Activated T-helper 1 cell treated with anti-CD3 and anti-CD28 coated beads, Interleukin-12 subunit alpha, Interleukin-12 subunit beta, Interleukin-2, Interleukin-4 antibody, amounts not matched to agents 30 ng/mL and 10 ng/mL and 1 ng/mL, durations not matched to agents 14 hours and 24 hours and 36 hours (primary cell): ENCODE measurements around the gene ANO6. TPM values are rescaled to one million over a fixed set of nuclear protein-coding genes. Genes with fewer than 3 reads are reported as not detected.
"Not testable (repeated sequence)": the region's sequence is repeated elsewhere in the genome, so short reads cannot be mapped to it uniquely, and the experiment has no call there.

Experiments
- DNase-seq: peaks from one replicate; pipeline ENCODE4 v3.0.0; 2021; ENCODE audit warnings: low spot score
- H3K27ac Mint-ChIP-seq: one replicate; pipeline ENCODE4 v1.8.0; 2021; ENCODE audit warnings: mild to moderate bottlenecking, mixed read lengths
- H3K27me3 Mint-ChIP-seq: one replicate; pipeline ENCODE4 v1.8.0; 2022; ENCODE audit warnings: mild to moderate bottlenecking, moderate library complexity, mixed read lengths; ENCODE audit not compliant: insufficient read depth
- H3K36me3 Mint-ChIP-seq: one replicate; pipeline ENCODE4 v1.8.0; 2021; ENCODE audit warnings: low read depth, mixed read lengths
- H3K4me1 Mint-ChIP-seq: one replicate; pipeline ENCODE4 v1.8.0; 2021; ENCODE audit warnings: low read depth, mixed read lengths
- H3K4me3 Mint-ChIP-seq: one replicate; pipeline ENCODE4 v1.8.0; 2021; ENCODE audit warnings: mild to moderate bottlenecking, moderate library complexity, mixed read lengths
- H3K9me3 Mint-ChIP-seq: one replicate; pipeline ENCODE4 v1.8.0; 2021; ENCODE audit warnings: mixed read lengths
- intact Hi-C: fragments of 100-400 bp; cut with micrococcal nuclease; formaldehyde crosslinking; loops from one replicate; pipeline ENCODE4 v1.15.1; 2024
- total RNA-seq: library from RNA; stranded (reverse); gene quantifications from 2 replicates; pipeline ENCODE4 v1.2.3, GENCODE V29; 2022

The ANO6 gene
- total RNA-seq, 1 donor from 2014 or later: 21.7 TPM

DNA sequence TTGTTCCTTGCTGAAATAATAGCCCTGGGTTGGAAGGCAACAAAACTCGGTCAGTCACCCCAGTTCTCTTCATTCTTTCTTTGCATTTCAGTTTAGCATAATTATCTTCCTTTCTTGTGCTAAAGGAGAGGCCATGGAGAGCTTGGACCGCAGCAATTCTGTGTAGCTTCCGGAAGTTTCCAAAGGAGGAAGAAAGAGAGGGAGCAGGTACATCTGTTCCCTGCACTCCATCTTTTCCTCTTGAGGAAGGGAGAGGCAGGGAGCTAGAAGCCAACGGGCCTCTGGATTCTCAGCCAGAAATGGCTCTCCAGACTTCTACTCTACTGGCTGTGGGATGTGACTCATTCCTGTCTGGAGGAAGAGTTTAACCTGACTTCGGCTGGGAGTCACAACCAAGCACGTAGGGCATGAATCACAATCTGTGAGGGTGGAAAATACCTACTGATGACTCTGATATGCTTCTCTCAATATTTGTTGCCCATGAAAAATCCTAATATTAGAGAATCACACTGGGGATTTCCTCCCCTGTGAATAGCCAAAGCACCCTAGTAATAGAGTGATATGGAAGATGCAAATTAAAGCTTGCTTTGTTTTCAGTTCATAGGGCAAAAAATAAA lies 17.0 kb downstream of the ANO6 start:
- peaks cover 52% of the 10 kb centered on the region for H3K4me1 Mint-ChIP-seq
- peaks cover 7% of the 10 kb centered on the region for H3K9me3 Mint-ChIP-seq
- intact Hi-C loops: loop anchor here (1.0 kb wide), 1 partner anchor 18 kb away; no protein-coding TSS in a partner anchor
- no peak for DNase-seq
- peaks cover 6% of the 10 kb centered on the region for H3K36me3 Mint-ChIP-seq
- H3K27ac Mint-ChIP-seq: no peak overlapping the region
- no peaks in the 10 kb centered on the region for H3K27me3 Mint-ChIP-seq
- H3K4me3 Mint-ChIP-seq: no peak overlapping the region

DNA sequence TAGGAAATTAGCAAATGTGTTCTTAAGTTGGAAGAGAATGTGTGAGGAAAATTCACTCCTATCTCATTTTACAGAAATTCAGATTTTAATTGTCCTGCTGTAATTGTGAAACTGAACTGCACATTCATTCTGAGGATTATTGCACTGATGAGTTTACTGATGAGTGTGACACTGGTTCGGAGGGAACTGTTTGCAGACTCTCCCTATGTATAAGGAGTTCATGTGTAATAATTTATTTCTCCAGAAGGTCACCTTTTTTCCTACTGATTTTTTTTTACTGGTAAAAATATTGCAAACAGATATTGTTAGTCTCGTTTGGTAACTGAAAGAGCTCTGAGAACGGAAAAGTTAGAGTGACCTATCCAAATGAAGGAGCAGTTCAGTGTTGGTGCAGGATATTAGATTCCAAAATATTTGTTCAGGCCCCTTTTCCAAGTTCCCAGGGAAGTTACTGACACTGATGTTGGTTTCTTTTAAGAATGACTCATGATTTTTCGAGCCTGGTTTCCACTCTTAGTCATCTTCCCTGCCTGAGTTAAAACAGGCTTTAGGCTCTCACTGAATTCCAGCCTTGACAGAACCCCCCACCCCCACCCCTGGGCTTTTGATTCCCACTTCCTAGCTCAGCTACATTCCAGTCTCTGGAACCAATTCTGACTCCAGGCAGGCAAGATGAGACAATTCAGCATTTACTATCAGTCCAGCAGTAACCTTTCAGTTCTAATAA lies 18.4 kb downstream of the ANO6 start:
- Mint-ChIP-seq H3K4me3 (no peak overlapping the region), H3K9me3 (peaks cover 7% of the 10 kb centered on the region), H3K4me1 (peaks cover 46% of the 10 kb centered on the region), H3K36me3 (peaks cover 9% of the 10 kb centered on the region), H3K27me3 (no peaks in the 10 kb centered on the region), H3K27ac (peak overlapping the region; percentile 57)
- DNase-seq: no peak
- intact Hi-C loops: no loop called here

DNA sequence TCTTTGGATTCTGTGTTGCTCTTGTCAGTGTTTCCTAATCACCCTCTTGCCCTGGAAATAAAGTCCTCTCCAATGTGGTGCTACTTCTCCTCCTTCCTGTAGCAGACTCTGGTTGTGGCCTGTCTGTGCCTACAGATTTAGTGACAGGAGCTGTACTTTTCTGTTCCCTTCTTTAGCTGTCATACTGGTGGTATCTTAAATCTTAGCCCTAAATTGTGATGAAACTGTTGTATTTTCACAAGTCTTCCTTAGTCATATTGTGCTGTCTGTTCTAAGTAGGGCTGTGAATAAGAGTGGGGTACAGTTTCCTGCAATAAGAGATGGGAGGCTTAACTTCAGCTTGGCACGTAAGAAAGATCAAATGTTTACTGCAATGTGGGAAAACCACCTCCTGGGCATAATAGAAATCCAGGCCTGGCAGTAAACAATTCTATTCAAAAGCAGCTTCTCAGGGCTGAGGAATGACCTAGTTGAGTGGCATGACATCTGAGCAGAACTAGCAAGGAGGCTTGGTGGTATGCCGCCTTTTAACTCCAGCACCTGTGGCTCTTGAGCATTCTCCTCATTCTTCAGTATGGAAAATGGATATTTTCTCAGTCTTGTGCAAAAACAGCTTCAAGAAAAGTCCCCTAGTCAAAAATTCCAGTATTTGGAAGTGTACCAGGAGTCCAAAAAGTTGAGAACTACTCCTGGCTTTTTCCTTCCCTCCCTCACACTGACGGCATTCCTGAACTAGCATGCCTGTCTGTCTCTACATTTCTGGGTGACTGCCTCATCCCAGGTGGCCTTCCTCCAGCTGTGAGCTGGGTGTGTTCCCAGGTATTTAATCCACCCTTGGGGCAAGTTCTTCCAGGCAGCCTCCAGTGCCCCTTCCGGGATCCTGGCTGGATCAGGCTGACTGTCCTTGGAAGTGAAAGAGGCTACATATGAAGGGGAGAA lies 19.5 kb downstream of the ANO6 start:
- Mint-ChIP-seq H3K27ac (peak overlapping the region; percentile 57), H3K27me3 (no peaks in the 10 kb centered on the region), H3K9me3 (peaks cover 7% of the 10 kb centered on the region), H3K4me1 (peaks cover 52% of the 10 kb centered on the region), H3K36me3 (peaks cover 11% of the 10 kb centered on the region), H3K4me3 (peak overlapping the region; percentile 4)
- no peak for DNase-seq
- intact Hi-C loops: no loop called here

DNA sequence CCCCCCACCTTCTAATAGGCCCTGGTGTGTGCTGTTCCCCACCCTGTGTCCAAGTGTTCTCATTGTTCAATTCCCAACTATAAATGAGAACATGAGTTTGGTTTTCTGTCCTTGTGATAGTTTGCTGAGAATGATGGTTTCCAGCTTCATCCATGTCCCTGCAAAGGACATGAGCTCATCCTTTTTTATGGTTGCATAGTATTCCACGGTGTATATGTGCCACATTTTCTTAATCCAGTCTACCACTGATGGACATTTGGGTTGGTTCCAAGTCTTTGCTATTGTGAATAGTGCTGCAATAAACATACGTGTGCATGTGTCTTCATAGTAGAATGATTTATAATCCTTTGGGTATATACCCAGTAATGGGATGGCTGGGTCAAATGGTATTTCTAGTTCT lies 20.5 kb downstream of the ANO6 start:
- H3K27me3 Mint-ChIP-seq, DNase-seq, H3K4me3 Mint-ChIP-seq, intact Hi-C loops, H3K9me3 Mint-ChIP-seq, H3K27ac Mint-ChIP-seq: not testable (repeated sequence)
- H3K4me1 Mint-ChIP-seq: peaks cover 57% of the 10 kb centered on the region
- peaks cover 13% of the 10 kb centered on the region for H3K36me3 Mint-ChIP-seq

DNA sequence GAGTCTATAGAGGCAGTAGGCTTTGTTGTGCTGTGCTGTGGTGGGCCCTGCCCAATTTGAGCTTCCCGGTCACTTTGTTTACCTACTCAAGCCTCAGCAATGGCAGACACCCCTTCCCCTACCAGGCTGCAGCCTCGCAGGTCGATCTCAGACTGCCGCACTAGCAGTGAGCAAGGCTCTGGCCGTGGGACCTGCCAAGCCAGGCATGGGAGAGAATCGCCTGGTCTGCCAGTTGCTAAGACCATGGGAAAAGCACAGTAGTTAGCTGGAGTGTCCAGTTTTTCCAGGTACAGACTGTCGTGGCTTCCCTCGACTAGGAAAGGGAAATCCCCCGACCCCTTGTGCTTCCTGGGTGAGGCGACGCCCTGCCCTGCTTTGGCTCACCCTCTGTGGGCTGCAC lies 26.3 kb downstream of the ANO6 start:
- no peak for DNase-seq
- H3K9me3 Mint-ChIP-seq: no peaks in the 10 kb centered on the region
- peaks cover 29% of the 10 kb centered on the region for H3K4me1 Mint-ChIP-seq
- H3K4me3 Mint-ChIP-seq: no peak overlapping the region
- H3K27ac Mint-ChIP-seq: no peak overlapping the region
- no peaks in the 10 kb centered on the region for H3K27me3 Mint-ChIP-seq
- intact Hi-C loops: no loop called here
- H3K36me3 Mint-ChIP-seq: peaks cover 10% of the 10 kb centered on the region

DNA sequence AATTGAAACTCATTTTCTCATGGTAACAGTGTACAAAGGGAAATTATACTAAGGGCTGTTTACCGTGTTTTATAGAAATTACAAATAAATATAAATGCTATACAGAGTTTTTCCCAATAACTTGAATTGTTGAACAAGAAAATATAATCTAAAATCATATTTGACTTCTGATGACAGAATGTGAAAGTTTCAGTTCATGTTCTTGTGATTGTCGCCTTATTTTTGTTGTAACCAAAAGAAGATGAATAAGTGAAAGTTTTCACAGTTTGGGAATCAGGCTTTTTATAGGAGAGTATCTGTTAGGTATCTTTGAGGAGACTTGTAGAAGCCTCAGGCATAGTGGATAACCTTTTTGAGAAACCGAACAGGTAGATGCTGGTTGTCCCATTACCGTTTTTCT lies 28.1 kb downstream of the ANO6 start:
- Mint-ChIP-seq H3K27ac (no peak overlapping the region), H3K36me3 (peaks cover 6% of the 10 kb centered on the region), H3K4me1 (peaks cover 29% of the 10 kb centered on the region), H3K27me3 (no peaks in the 10 kb centered on the region), H3K4me3 (no peak overlapping the region), H3K9me3 (no peaks in the 10 kb centered on the region)
- intact Hi-C loops: no loop called here
- no peak for DNase-seq

DNA sequence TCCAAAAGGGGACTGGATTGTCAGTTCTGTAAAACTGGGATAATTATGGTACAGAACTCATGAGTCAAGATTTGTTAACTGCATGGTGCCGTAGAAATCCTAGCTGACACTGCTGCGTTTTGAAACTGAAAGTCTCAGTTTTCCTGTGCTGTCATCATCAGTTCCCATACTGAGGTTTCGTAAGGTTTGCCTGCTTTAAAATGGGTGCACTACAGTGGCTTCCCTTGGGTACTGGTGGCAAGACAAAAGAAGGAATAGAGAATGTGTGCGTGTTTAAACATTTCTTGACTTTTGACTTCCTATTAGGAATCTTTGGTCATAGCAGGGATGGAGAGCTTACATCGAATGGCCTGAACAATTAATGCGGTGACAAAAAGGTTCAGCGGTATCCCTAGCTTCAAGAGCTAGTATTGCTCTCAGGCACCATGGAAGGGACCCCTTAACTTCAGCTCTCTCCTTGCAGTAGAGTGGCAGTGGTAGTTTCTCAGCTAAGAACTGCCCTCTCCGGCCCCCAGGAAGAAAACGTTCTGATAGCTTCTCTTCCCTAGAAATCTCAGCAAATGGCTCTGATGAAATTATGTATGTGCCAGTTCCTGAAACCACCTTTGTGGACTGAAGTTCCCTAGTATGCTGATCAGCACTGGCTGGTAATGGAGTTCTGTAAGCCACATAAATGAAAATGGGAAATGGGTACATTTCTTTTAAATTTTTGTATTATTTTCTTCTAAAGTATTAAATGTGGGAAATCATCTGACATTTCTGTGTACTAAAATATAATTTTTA lies 28.9 kb downstream of the ANO6 start:
- Mint-ChIP-seq H3K36me3 (peaks cover 5% of the 10 kb centered on the region), H3K9me3 (no peaks in the 10 kb centered on the region), H3K27ac (no peak overlapping the region), H3K27me3 (no peaks in the 10 kb centered on the region), H3K4me1 (peaks cover 24% of the 10 kb centered on the region), H3K4me3 (no peak overlapping the region)
- intact Hi-C loops: no loop called here
- no peak for DNase-seq

DNA sequence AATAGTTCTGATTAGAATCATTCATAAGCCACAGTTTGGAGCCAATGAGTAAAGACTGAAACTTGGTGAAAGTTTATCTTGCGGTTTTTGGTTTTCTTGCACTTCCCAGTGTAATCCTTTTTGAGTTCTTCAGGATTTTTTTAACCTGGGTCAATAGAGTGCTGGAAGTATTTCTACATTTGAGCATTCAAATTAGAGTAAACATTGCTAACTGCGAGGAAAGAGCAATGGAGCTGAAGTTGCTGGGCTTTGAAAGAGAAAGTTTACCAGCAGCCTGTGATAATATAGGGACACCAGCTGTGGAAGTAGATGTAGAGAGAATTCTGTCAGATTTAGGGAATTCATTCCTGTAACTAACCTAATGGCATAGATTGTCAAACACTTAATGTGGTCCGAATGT lies 30.3 kb downstream of the ANO6 start:
- Mint-ChIP-seq H3K9me3 (no peaks in the 10 kb centered on the region), H3K4me3 (no peak overlapping the region), H3K36me3 (peaks cover 3% of the 10 kb centered on the region), H3K27ac (no peak overlapping the region), H3K4me1 (peaks cover 18% of the 10 kb centered on the region), H3K27me3 (no peaks in the 10 kb centered on the region)
- DNase-seq: no peak
- intact Hi-C loops: no loop called here

DNA sequence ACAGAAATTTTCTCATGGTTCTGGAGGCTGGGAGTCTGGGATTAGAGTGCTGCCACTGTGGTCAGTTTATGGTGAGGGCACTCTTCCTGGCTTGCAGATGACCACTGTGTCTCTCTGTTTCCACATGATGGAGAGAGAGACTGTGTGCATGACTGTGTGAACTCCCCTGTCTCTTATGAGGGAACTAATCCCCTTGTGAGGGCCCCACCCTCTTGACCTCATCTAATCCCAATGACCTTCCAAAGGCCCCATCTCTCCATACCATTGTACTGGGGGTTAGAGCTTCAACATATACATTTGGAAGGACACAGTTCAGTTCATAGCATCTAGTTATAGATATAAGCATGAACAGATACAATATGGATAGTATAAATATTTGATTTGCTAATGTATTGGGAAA lies 31.7 kb downstream of the ANO6 start:
- H3K9me3 Mint-ChIP-seq: no peaks in the 10 kb centered on the region
- intact Hi-C loops: no loop called here
- H3K36me3 Mint-ChIP-seq: peaks cover 3% of the 10 kb centered on the region
- no peak overlapping the region for H3K4me3 Mint-ChIP-seq
- DNase-seq: no peak
- no peak overlapping the region for H3K27ac Mint-ChIP-seq
- no peaks in the 10 kb centered on the region for H3K27me3 Mint-ChIP-seq
- H3K4me1 Mint-ChIP-seq: peaks cover 17% of the 10 kb centered on the region

DNA sequence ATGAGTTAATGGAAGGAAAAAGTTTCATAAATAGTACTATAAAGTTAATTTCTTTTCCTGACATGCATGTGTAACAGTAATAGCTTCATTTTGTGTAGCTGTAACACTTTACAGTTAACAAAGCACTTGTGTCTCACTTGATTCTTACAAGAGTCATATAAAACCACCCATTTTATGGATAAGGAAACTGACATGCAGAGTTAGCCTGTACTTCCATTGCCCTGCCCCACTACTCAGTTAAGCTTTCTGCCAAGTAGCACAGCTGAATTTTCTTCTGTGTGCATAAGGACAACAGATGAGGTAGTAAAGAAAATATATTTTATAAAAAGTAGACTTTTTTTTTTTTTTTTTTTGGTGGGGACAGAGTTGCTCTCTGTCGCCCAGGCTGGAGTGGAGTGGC lies 32.2 kb downstream of the ANO6 start:
- no peak for DNase-seq
- H3K36me3 Mint-ChIP-seq: peaks cover 3% of the 10 kb centered on the region
- no peaks in the 10 kb centered on the region for H3K27me3 Mint-ChIP-seq
- H3K4me1 Mint-ChIP-seq: peaks cover 17% of the 10 kb centered on the region
- H3K9me3 Mint-ChIP-seq: no peaks in the 10 kb centered on the region
- intact Hi-C loops: no loop called here
- H3K27ac Mint-ChIP-seq: no peak overlapping the region
- H3K4me3 Mint-ChIP-seq: no peak overlapping the region

DNA sequence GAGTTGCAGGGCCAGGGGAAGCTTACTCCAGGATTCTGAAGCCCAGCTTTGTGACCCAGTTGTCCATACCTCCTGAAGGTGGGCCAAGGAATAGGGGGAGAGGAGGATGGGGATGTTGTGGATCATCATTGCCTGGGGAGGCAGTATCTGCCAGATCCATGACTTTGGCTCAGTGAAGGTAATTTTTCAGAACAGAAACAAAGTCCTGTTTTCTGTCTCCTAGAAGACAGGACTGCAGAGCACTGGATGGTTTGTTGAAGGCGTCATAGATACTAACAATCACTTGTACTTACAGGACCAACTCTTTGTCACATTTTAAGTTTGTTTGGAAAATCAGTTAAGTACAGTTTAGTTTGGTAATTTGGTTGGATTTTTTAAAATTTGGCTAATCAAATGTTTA lies 38.4 kb downstream of the ANO6 start:
- Mint-ChIP-seq H3K9me3 (no peaks in the 10 kb centered on the region), H3K27me3 (no peaks in the 10 kb centered on the region), H3K27ac (no peak overlapping the region), H3K4me1 (peaks cover 13% of the 10 kb centered on the region), H3K4me3 (no peak overlapping the region), H3K36me3 (peaks cover 2% of the 10 kb centered on the region)
- DNase-seq: no peak
- intact Hi-C loops: no loop called here

DNA sequence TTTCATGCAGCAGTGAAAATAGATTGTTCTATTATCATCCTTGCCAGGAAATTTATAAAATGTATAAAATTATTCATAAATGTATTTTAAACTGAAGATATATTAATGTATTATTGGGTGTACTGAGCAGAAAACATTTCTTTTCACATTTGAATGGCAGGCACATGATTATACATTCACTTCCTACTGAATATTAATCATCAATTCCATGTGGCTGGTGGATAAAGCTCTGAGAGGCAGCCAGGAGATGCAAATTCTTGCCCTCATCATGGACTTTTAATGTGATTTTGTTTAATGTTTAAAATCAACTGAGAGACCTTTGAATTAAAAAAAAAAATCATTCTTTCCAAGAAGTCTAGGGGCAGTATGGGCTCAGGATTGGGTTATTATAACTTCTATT lies 40.8 kb downstream of the ANO6 start:
- no peak for DNase-seq
- H3K36me3 Mint-ChIP-seq: no peaks in the 10 kb centered on the region
- H3K4me1 Mint-ChIP-seq: peaks cover 21% of the 10 kb centered on the region
- H3K27me3 Mint-ChIP-seq: no peaks in the 10 kb centered on the region
- H3K9me3 Mint-ChIP-seq: no peaks in the 10 kb centered on the region
- H3K27ac Mint-ChIP-seq: no peak overlapping the region
- no peak overlapping the region for H3K4me3 Mint-ChIP-seq
- intact Hi-C loops: no loop called here
